GM18868 (cell line): ENCODE data around the gene TSPAN31.
"Not testable (repeated sequence)": the region's sequence is repeated elsewhere in the genome, so short reads cannot be mapped to it uniquely, and the experiment has no call there.

Source experiments
- ATAC-seq: cut with Tn5 transposase; IDR thresholded peaks from one replicate; pipeline ENCODE4 v1.9.1; 2021; ENCODE audit warnings: mild to moderate bottlenecking, moderate library complexity; ENCODE audit not compliant: unreplicated experiment

The TSPAN31 gene

GRCh38 chr12:57765698-57766463 lies 21.0 kb downstream of the TSPAN31 start:
- ATAC-seq, result no peak

- ATAC-seq, result no peak
Measured at GRCh38 chr12:57766464-57767304, 21.8 kb downstream of the TSPAN31 start, which contains the start of gene CYP27B1. TSS of gene CYP27B1 (minus strand) at chr12:57767078. CDS start at chr12:57767041, 37 bp downstream.

- no peak for ATAC-seq
Measured at GRCh38 chr12:57767305-57767698, 22.5 kb downstream of the TSPAN31 start.

GRCh38 chr12:57767876-57768275 lies 23.0 kb downstream of the TSPAN31 start:
- no peak for ATAC-seq

GRCh38 chr12:57769594-57769993 lies 24.8 kb downstream of the TSPAN31 start:
- ATAC-seq, result no peak

- no peak for ATAC-seq
Measured at GRCh38 chr12:57770734-57771133, 25.9 kb downstream of the TSPAN31 start.

GRCh38 chr12:57771236-57771872 lies 26.5 kb downstream of the TSPAN31 start:
- peak; percentile 80 for ATAC-seq

- ATAC-seq, result peak; percentile 83
Measured at GRCh38 chr12:57771873-57772428, 27.1 kb downstream of the TSPAN31 start, which contains the start of gene METTL1. TSS of gene METTL1 (minus strand) at chr12:57772105. CDS start at chr12:57772083, 22 bp downstream.

GRCh38 chr12:57772429-57773322 lies 27.8 kb downstream of the TSPAN31 start, which contains the start of gene EEF1AKMT3:
TSS of gene EEF1AKMT3 (plus strand) at chr12:57772614. CDS start at chr12:57772725, 111 bp downstream.
- peak; percentile 27 for ATAC-seq

GRCh38 chr12:57774634-57775033 lies 29.8 kb downstream of the TSPAN31 start:
- ATAC-seq, result not testable (repeated sequence)

GRCh38 chr12:57775044-57775443 lies 30.2 kb downstream of the TSPAN31 start:
- ATAC-seq, result no peak

- no peak for ATAC-seq
Measured at GRCh38 chr12:57775563-57776246, 30.9 kb downstream of the TSPAN31 start.

- ATAC-seq, result no peak
Measured at GRCh38 chr12:57776247-57776587, 31.4 kb downstream of the TSPAN31 start.

GRCh38 chr12:57777367-57777766 lies 32.5 kb downstream of the TSPAN31 start:
- no peak for ATAC-seq

- ATAC-seq, result no peak
Measured at GRCh38 chr12:57777911-57778310, 33.1 kb downstream of the TSPAN31 start.

- no peak for ATAC-seq
Measured at GRCh38 chr12:57779736-57780135, 34.9 kb downstream of the TSPAN31 start.

GRCh38 chr12:57780284-57780897 lies 35.6 kb downstream of the TSPAN31 start:
- no peak for ATAC-seq

GRCh38 chr12:57781244-57781643 lies 36.4 kb downstream of the TSPAN31 start:
- ATAC-seq, result no peak

- ATAC-seq, result no peak
Measured at GRCh38 chr12:57781801-57782200, 37.0 kb downstream of the TSPAN31 start.
